ENCODE data around the gene SYAP1. TPM values are rescaled to one million over a fixed set of nuclear protein-coding genes. Genes with fewer than 3 reads are reported as not detected.
"Not testable (repeated sequence)": the region's sequence is repeated elsewhere in the genome, so short reads cannot be mapped to it uniquely, and the experiment has no call there.

The SYAP1 gene
- total and polyA plus RNA-seq, 4 donors: 13.2 to 36.3 (median 20.9) TPM

DNA sequence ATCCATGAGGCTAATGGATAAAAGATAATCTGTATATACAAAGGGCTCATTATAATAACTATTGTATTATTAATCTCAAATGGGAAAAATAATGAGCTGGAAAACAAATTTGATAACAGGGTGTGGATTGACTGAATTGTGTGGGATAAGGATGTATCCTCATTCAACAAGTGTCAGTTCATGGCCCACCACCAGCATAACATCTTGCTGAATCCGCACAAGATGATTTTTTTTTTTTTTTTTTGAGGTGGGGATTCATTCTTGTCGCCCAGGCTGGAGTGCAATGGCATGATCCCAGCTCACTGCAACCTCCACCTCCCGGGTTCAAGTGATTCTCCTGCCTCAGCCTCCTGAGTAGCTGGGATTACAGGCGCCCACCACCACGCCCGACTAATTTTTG, 3.8 kb upstream of the SYAP1 start:
- intact Hi-C loops (cut with DNase I): loop anchor here in 1 of 2 donors (10.0 kb wide), 1 partner anchor 1041 kb away; no protein-coding TSS in a partner anchor
- 85 to 88% methylated on average over 1 to 6 of the region's 6 CpGs for WGBS, 2 donors
- not testable (repeated sequence) for H3K36me3 ChIP-seq (ENCODE audit: control insufficient read depth in 1 of 2, insufficient read depth in 2 of 2, low read length in 1 of 2); ATAC-seq (ENCODE audit: low FRiP score); H3K27ac ChIP-seq (ENCODE audit: low read depth in 1 of 2, low read length in 2 of 2); H3K4me3 ChIP-seq (ENCODE audit: low read length in 2 of 2); DNase-seq; H3K4me1 ChIP-seq (ENCODE audit: control insufficient read depth in 1 of 2, insufficient read depth in 2 of 2, low read length in 2 of 2); H3K9me3 ChIP-seq (ENCODE audit: control insufficient read depth, low read length); H3K27me3 ChIP-seq (ENCODE audit: control insufficient read depth in 1 of 2, insufficient read depth in 2 of 2, low read length in 1 of 2)

DNA sequence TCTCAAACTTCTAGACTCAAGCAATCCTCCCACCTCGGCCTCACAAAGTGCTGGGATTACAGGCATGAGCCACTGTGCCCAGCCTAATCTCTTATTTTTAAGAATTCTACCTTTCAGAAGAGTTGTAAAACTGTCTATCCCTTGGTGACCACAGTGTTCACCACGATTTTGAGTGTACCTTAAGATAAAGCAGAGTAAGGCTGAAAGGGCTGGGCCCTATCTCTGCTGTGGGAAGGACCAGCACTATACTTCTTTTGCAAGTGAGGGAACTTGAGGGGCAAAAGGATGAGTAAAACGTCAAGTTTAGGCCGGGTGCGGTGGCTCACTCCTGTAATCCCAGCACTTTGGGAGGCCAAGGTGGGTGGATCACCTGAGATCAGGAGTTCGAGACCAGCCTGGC, 3.0 kb upstream of the SYAP1 start:
- H3K36me3 ChIP-seq (ENCODE audit: control insufficient read depth in 1 of 2, insufficient read depth in 2 of 2, low read length in 1 of 2); H3K4me3 ChIP-seq (ENCODE audit: low read length in 2 of 2); H3K27ac ChIP-seq (ENCODE audit: low read depth in 1 of 2, low read length in 2 of 2); DNase-seq; H3K4me1 ChIP-seq (ENCODE audit: control insufficient read depth in 1 of 2, insufficient read depth in 2 of 2, low read length in 2 of 2); H3K9me3 ChIP-seq (ENCODE audit: control insufficient read depth, low read length); ATAC-seq (ENCODE audit: low FRiP score); H3K27me3 ChIP-seq (ENCODE audit: control insufficient read depth in 1 of 2, insufficient read depth in 2 of 2, low read length in 1 of 2): not testable (repeated sequence)
- WGBS, 2 donors: 81 to 89% methylated on average over 6 of the region's 6 CpGs
- intact Hi-C loops (cut with DNase I): loop anchor here in 1 of 2 donors (10.0 kb wide), 1 partner anchor 1042 kb away; no protein-coding TSS in a partner anchor

DNA sequence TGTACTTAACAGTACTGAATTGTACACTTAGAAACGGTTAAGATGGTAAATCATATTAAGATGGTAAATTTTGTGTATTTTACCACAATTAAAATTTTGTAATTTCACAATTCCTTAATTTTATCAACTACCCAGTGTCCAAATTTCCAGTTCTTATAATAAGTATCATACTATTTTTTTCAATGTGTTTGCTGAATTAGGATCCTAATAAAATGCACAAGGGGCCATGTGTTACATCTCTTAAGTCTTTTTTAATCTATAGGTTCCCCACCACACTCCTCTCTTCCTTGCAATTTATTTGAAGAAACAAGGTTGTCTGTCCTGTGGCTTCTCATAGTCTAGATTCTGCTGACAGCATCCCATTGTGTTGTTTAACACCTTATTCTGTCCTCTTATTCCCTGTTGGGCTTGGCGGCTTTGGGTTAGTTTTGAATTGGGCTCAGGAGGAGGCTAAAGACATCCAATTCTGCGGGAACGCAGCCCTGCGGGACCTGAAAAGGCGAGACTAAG, 533 bp upstream of the SYAP1 start:
- WGBS, 2 donors: 13 to 16% methylated on average over 6 of the region's 6 CpGs
- no peaks in the 10 kb centered on the region for H3K9me3 ChIP-seq (ENCODE audit: control insufficient read depth, low read length)
- H3K4me1 ChIP-seq (ENCODE audit: control insufficient read depth in 1 of 2, insufficient read depth in 2 of 2, low read length in 2 of 2): peaks cover 0 to 5% of the 10 kb centered on the region in 2 donors
- peak overlapping the region; percentile 71 to 97 for H3K27ac ChIP-seq (ENCODE audit: low read depth in 1 of 2, low read length in 2 of 2)
- ATAC-seq (ENCODE audit: low FRiP score) (no peak), DNase-seq (no peak)
- intact Hi-C loops (cut with DNase I): loop anchor here in 1 of 2 donors (2.0 to 10.0 kb wide), 2 partner anchors 68 to 1044 kb away; partner anchors contain the start of gene TXLNG
- H3K36me3 ChIP-seq (ENCODE audit: control insufficient read depth in 1 of 2, insufficient read depth in 2 of 2, low read length in 1 of 2): no peaks in the 10 kb centered on the region
- peak overlapping the region; percentile 40 to 64 for H3K4me3 ChIP-seq (ENCODE audit: low read length in 2 of 2)
- no peaks in the 10 kb centered on the region for H3K27me3 ChIP-seq (ENCODE audit: control insufficient read depth in 1 of 2, insufficient read depth in 2 of 2, low read length in 1 of 2)

- intact Hi-C loops (cut with DNase I): no loop called here
- H3K9me3 ChIP-seq (ENCODE audit: control insufficient read depth, low read length): no peaks in the 10 kb centered on the region
- DNase-seq: no peak
- no peak overlapping the region for H3K27ac ChIP-seq (ENCODE audit: low read depth in 1 of 2, low read length in 2 of 2)
- ATAC-seq (ENCODE audit: low FRiP score): no peak
- no peaks in the 10 kb centered on the region for H3K27me3 ChIP-seq (ENCODE audit: control insufficient read depth in 1 of 2, insufficient read depth in 2 of 2, low read length in 1 of 2)
- H3K36me3 ChIP-seq (ENCODE audit: control insufficient read depth in 1 of 2, insufficient read depth in 2 of 2, low read length in 1 of 2): no peaks in the 10 kb centered on the region
- H3K4me1 ChIP-seq (ENCODE audit: control insufficient read depth in 1 of 2, insufficient read depth in 2 of 2, low read length in 2 of 2): peaks cover 0 to 5% of the 10 kb centered on the region in 2 donors
- H3K4me3 ChIP-seq (ENCODE audit: low read length in 2 of 2): no peak overlapping the region
- WGBS, 2 donors: 81 to 82% methylated on average over 4 of the region's 4 CpGs
Measured at GRCh38 chrX:16722481-16722880, 3.1 kb downstream of the SYAP1 start.

DNA sequence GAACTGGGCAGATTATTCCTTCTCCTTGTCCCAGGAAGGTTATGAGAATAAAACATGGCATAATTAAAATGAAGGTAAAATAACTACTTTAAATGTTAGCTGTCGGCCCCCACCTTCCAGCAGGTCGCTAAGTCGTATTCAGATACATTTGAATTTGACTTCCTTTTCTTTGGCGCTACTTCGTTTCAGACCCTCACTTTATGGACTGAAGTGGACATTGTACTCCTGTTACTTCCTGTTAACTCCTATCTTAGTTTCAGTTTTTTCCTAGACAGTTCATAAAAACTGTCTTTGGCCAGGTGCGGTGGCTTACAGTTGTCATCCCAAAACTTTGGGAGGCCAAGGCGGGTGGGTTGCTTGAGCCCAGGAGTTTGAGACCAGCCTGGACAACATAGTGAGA, 5.7 kb downstream of the SYAP1 start:
- Histone ChIP-seq H3K36me3 (ENCODE audit: control insufficient read depth in 1 of 2, insufficient read depth in 2 of 2, low read length in 1 of 2) (no peaks in the 10 kb centered on the region), H3K27me3 (ENCODE audit: control insufficient read depth in 1 of 2, insufficient read depth in 2 of 2, low read length in 1 of 2) (no peaks in the 10 kb centered on the region), H3K4me1 (ENCODE audit: control insufficient read depth in 1 of 2, insufficient read depth in 2 of 2, low read length in 2 of 2) (peaks cover 0 to 5% of the 10 kb centered on the region in 2 donors), H3K4me3 (ENCODE audit: low read length in 2 of 2) (no peak overlapping the region), H3K9me3 (ENCODE audit: control insufficient read depth, low read length) (no peaks in the 10 kb centered on the region), H3K27ac (ENCODE audit: low read depth in 1 of 2, low read length in 2 of 2) (no peak overlapping the region)
- 93 to 94% methylated on average over 7 of the region's 7 CpGs for WGBS, 2 donors
- no peak for ATAC-seq (ENCODE audit: low FRiP score)
- DNase-seq: no peak
- intact Hi-C loops (cut with DNase I): no loop called here

DNA sequence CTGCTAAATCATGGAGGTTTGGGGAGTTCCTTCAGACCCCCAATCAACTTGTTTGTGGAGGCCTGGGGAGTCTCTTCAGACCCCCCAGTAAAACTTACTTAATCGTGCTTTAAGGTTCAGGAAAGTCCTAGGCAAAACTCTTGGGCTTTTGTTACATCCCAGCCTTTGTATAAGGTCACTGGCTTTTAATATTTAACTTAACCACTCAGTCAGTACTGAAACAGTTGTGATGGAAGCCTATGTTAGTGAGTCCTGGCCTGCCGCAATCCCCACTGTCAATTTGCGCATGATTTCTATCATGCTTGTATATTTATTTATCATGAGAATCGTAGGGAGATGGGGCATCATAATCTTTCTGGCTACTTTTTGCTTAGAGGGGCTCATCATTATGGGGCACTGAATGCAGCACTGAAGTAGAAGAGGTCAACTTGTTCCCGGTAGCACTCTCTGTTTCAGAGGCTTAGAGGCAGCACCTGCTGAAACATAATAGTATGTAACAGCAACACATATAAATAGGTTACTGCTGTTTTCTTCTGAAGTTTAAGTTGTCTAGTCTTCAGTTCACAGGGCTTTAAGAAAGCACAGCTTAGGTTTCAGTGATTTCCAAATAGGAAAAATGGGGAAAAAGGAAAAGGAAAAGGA, 7.1 kb downstream of the SYAP1 start:
- H3K36me3 ChIP-seq (ENCODE audit: control insufficient read depth in 1 of 2, insufficient read depth in 2 of 2, low read length in 1 of 2); H3K27me3 ChIP-seq (ENCODE audit: control insufficient read depth in 1 of 2, insufficient read depth in 2 of 2, low read length in 1 of 2); intact Hi-C loops (cut with DNase I); DNase-seq; ATAC-seq (ENCODE audit: low FRiP score); H3K27ac ChIP-seq (ENCODE audit: low read depth in 1 of 2, low read length in 2 of 2); H3K9me3 ChIP-seq (ENCODE audit: control insufficient read depth, low read length); H3K4me1 ChIP-seq (ENCODE audit: control insufficient read depth in 1 of 2, insufficient read depth in 2 of 2, low read length in 2 of 2); H3K4me3 ChIP-seq (ENCODE audit: low read length in 2 of 2): not testable (repeated sequence)
- 80 to 87% methylated on average over 5 of the region's 5 CpGs for WGBS, 2 donors

DNA sequence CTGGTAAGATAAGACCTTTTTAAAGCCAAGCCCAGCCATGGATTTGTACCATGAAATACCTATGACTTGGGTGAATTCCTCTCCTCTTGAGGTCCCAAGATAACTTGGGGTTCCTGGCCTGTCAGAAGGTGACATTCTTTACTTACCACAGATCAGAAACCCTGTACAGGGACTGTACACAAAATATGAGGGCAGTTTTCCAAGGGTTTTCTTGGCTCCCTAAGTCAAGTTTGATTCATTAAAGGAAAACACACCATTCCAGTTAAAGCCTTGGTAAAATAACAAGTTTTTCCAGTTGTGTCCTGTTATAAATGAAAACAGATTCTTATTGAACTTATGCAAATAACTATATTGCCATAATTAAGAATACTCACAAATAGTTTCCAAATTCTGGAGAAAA, 8.2 kb downstream of the SYAP1 start:
- H3K27me3 ChIP-seq (ENCODE audit: control insufficient read depth in 1 of 2, insufficient read depth in 2 of 2, low read length in 1 of 2): no peaks in the 10 kb centered on the region
- intact Hi-C loops (cut with DNase I): no loop called here

GRCh38 chrX:16730450-16730849, 11.0 kb downstream of the SYAP1 start:
- no peaks in the 10 kb centered on the region for H3K36me3 ChIP-seq (ENCODE audit: control insufficient read depth in 1 of 2, insufficient read depth in 2 of 2, low read length in 1 of 2)
- no peak overlapping the region for H3K27ac ChIP-seq (ENCODE audit: low read depth in 1 of 2, low read length in 2 of 2)
- no peak overlapping the region for H3K4me3 ChIP-seq (ENCODE audit: low read length in 2 of 2)
- H3K27me3 ChIP-seq (ENCODE audit: control insufficient read depth in 1 of 2, insufficient read depth in 2 of 2, low read length in 1 of 2): no peaks in the 10 kb centered on the region
- DNase-seq (no peak), ATAC-seq (ENCODE audit: low FRiP score) (no peak)
- H3K9me3 ChIP-seq (ENCODE audit: control insufficient read depth, low read length): no peaks in the 10 kb centered on the region
- H3K4me1 ChIP-seq (ENCODE audit: control insufficient read depth in 1 of 2, insufficient read depth in 2 of 2, low read length in 2 of 2): no peaks in the 10 kb centered on the region
- WGBS, 2 donors: 93 to 100% methylated on average over 1 of the region's 1 CpG
- intact Hi-C loops (cut with DNase I): no loop called here

More for the DNA sequence above, 8.2 kb downstream of the SYAP1 start:
- no peaks in the 10 kb centered on the region for H3K36me3 ChIP-seq (ENCODE audit: control insufficient read depth in 1 of 2, insufficient read depth in 2 of 2, low read length in 1 of 2)
- H3K9me3 ChIP-seq (ENCODE audit: control insufficient read depth, low read length): no peaks in the 10 kb centered on the region
- DNase-seq (no peak), ATAC-seq (ENCODE audit: low FRiP score) (no peak)
- no peak overlapping the region for H3K4me3 ChIP-seq (ENCODE audit: low read length in 2 of 2)
- no peak overlapping the region for H3K27ac ChIP-seq (ENCODE audit: low read depth in 1 of 2, low read length in 2 of 2)
- no peaks in the 10 kb centered on the region for H3K4me1 ChIP-seq (ENCODE audit: control insufficient read depth in 1 of 2, insufficient read depth in 2 of 2, low read length in 2 of 2)

DNA sequence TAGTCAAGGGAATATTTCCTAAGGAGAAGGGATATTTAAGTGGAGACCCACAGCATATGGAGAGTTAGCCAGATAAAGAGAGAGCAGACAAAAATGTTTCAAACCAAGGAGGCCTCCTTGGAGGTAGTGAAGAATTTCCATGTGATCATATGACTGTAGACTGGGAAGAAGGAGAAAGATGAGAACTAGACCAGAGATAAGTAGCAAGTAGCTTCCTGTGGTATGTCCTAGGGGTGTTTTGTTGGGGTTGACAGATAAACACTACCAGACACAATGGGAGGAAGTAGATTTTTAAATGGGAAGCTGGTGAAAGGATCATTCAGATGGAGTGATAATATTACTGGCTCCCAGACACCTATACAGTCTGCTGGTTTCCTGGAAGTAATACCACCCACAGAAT, 13.6 kb downstream of the SYAP1 start:
- H3K9me3 ChIP-seq (ENCODE audit: control insufficient read depth, low read length): no peaks in the 10 kb centered on the region
- intact Hi-C loops (cut with DNase I): no loop called here
- ATAC-seq (ENCODE audit: low FRiP score): no peak
- no peaks in the 10 kb centered on the region for H3K36me3 ChIP-seq (ENCODE audit: control insufficient read depth in 1 of 2, insufficient read depth in 2 of 2, low read length in 1 of 2)
- no peaks in the 10 kb centered on the region for H3K27me3 ChIP-seq (ENCODE audit: control insufficient read depth in 1 of 2, insufficient read depth in 2 of 2, low read length in 1 of 2)
- H3K27ac ChIP-seq (ENCODE audit: low read depth in 1 of 2, low read length in 2 of 2): no peak overlapping the region
- no peaks in the 10 kb centered on the region for H3K4me1 ChIP-seq (ENCODE audit: control insufficient read depth in 1 of 2, insufficient read depth in 2 of 2, low read length in 2 of 2)
- no peak for DNase-seq
- no peak overlapping the region for H3K4me3 ChIP-seq (ENCODE audit: low read length in 2 of 2)
